Glomerular visceral epithelial cell (primary cell): ENCODE results near the gene APOBEC2.

Source experiments
- DNase-seq: peaks from one replicate; pipeline ENCODE4 v3.0.0-alpha.2; 2016; ENCODE audit errors: extremely low spot score

The APOBEC2 gene

GRCh38 chr6:41037107-41037900 is 15.7 kb upstream of the APOBEC2 start:
- DNase-seq, result peak; percentile 65

- no peak for DNase-seq
Observed at GRCh38 chr6:41038205-41038604, 14.8 kb upstream of the APOBEC2 start.

- peak; percentile 60 for DNase-seq
Observed at GRCh38 chr6:41039060-41039998, 13.7 kb upstream of the APOBEC2 start, which contains the start of gene UNC5CL. Gene UNC5CL, minus strand, starts transcription at chr6:41039221. Its CDS starts 4,147 bp downstream, at chr6:41035074.

- DNase-seq, result peak; percentile 88
Observed at GRCh38 chr6:41040101-41040939, 12.7 kb upstream of the APOBEC2 start.

- DNase-seq, result no peak
Observed at GRCh38 chr6:41040940-41041536, 12.0 kb upstream of the APOBEC2 start.

GRCh38 chr6:41042226-41043055 is 10.6 kb upstream of the APOBEC2 start, which contains the start of gene TSPO2:
Gene TSPO2, plus strand, starts transcription at chr6:41042467. Its CDS starts 519 bp downstream, at chr6:41042986.
- DNase-seq, result no peak

- no peak for DNase-seq
Observed at GRCh38 chr6:41043151-41043550, 9.9 kb upstream of the APOBEC2 start.

- DNase-seq, result no peak
Observed at GRCh38 chr6:41045664-41046063, 7.3 kb upstream of the APOBEC2 start.

GRCh38 chr6:41046084-41046483 is 6.9 kb upstream of the APOBEC2 start:
- DNase-seq, result no peak

- DNase-seq, result no peak
Observed at GRCh38 chr6:41047306-41047705, 5.7 kb upstream of the APOBEC2 start.

- DNase-seq, result no peak
Observed at GRCh38 chr6:41047745-41048732, 5.0 kb upstream of the APOBEC2 start.

- DNase-seq, result no peak
Observed at GRCh38 chr6:41049521-41049920, 3.5 kb upstream of the APOBEC2 start.

GRCh38 chr6:41049955-41050354 is 3.0 kb upstream of the APOBEC2 start:
- DNase-seq, result no peak

- DNase-seq, result no peak
Observed at GRCh38 chr6:41050536-41050935, 2.5 kb upstream of the APOBEC2 start.

GRCh38 chr6:41051873-41052272 is 1.1 kb upstream of the APOBEC2 start:
- DNase-seq, result no peak

- DNase-seq, result no peak
Observed at GRCh38 chr6:41054511-41054910, 1.5 kb downstream of the APOBEC2 start.

GRCh38 chr6:41055149-41055548 is 2.1 kb downstream of the APOBEC2 start:
- DNase-seq, result no peak

- no peak for DNase-seq
Observed at GRCh38 chr6:41056768-41057490, 3.9 kb downstream of the APOBEC2 start.
